GM23248 (cell line): Measurements from ENCODE around the gene PRKAG1. TPM values are rescaled to one million over a fixed set of nuclear protein-coding genes. Genes with fewer than 3 reads are reported as not detected.
A peak's percentile ranks its signal among the peaks of the same experiment; 100 is the strongest.

Experiments used
- DNase-seq: peaks from one replicate; pipeline ENCODE4 v3.0.0-alpha.2; 2015
- H2AFZ ChIP-seq: fragments of 200-600 bp; sonication (generic); 2 replicates; pipeline ENCODE4 v1.6.1; 2016; ENCODE audit warnings: antibody characterized with exemption
- H3F3A ChIP-seq: fragments of 200-600 bp; sonication (generic); 2 replicates; pipeline ENCODE4 v1.6.1; 2016; ENCODE audit warnings: mild to moderate bottlenecking, antibody characterized with exemption, mixed run types; ENCODE audit not compliant: insufficient read depth
- H3K27ac ChIP-seq: fragments of 200-600 bp; sonication (generic); 2 replicates; pipeline ENCODE4 v1.5.1; 2016; ENCODE audit warnings: mild to moderate bottlenecking
- H3K27me3 ChIP-seq: fragments of 200-600 bp; sonication (generic); replicated peaks from 2 replicates; pipeline ENCODE4 v1.6.1; 2016; ENCODE audit warnings: mild to moderate bottlenecking; ENCODE audit not compliant: insufficient read depth
- H3K36me3 ChIP-seq: fragments of 200-600 bp; sonication (generic); 2 replicates; pipeline ENCODE4 v1.6.1; 2016; ENCODE audit warnings: low read depth, mild to moderate bottlenecking
- H3K4me1 ChIP-seq: fragments of 200-600 bp; sonication (generic); 2 replicates; pipeline ENCODE4 v1.6.1; 2016; ENCODE audit warnings: mild to moderate bottlenecking; ENCODE audit not compliant: insufficient read depth
- H3K4me2 ChIP-seq: fragments of 200-600 bp; sonication (generic); one replicate; pipeline ENCODE4 v1.6.1; 2016; ENCODE audit warnings: mild to moderate bottlenecking; ENCODE audit not compliant: unreplicated experiment
- H3K4me3 ChIP-seq: fragments of 200-600 bp; sonication (generic); 2 replicates; pipeline ENCODE4 v1.5.1; 2016; ENCODE audit warnings: mild to moderate bottlenecking
- H3K79me2 ChIP-seq: fragments of 200-600 bp; sonication (generic); 2 replicates; pipeline ENCODE4 v1.6.1; 2016; ENCODE audit warnings: mild to moderate bottlenecking; ENCODE audit not compliant: insufficient read depth
- H3K9ac ChIP-seq: fragments of 200-600 bp; sonication (generic); 2 replicates; pipeline ENCODE4 v1.6.1; 2016; ENCODE audit warnings: mild to moderate bottlenecking
- H3K9me2 ChIP-seq: fragments of 200-600 bp; sonication (generic); 2 replicates; pipeline ENCODE4 v1.6.1; 2016; ENCODE audit warnings: mixed run types, mild to moderate bottlenecking, moderate library complexity; ENCODE audit not compliant: insufficient read depth
- H3K9me3 ChIP-seq: fragments of 200-600 bp; sonication (generic); one replicate; pipeline ENCODE4 v1.6.1; 2017; ENCODE audit warnings: low read depth
- H4K20me1 ChIP-seq: fragments of 200-600 bp; sonication (generic); 2 replicates; pipeline ENCODE4 v1.6.0; 2016; ENCODE audit not compliant: insufficient read depth
- EZH2 ChIP-seq: fragments of 200-600 bp; sonication (generic); IDR thresholded peaks from 2 replicates; pipeline ENCODE4 v1.6.1; 2018; ENCODE audit warnings: antibody characterized with exemption, mild to moderate bottlenecking; ENCODE audit not compliant: insufficient read depth, poor library complexity, severe bottlenecking
- EZH2phosphoT487 ChIP-seq: fragments of 200-600 bp; sonication (generic); IDR thresholded peaks from 2 replicates; pipeline ENCODE4 v1.6.1; 2018; ENCODE audit warnings: antibody characterized with exemption, moderate library complexity, mild to moderate bottlenecking, low read depth; ENCODE audit not compliant: insufficient read depth
- WGBS, 2 experiments: methylation state at CpG; one replicate each; pipeline ENCODE4 v1.1.6; 2015 to 2017; ENCODE audit warnings: low lambda C conversion rate in 2 of 2, low coverage in 1 of 2; ENCODE audit errors: missing lambda C conversion rate in 2 of 2; 5-methylcytosine and 5-hydroxymethylcytosine counted together
- in situ Hi-C: fragments of 300-500 bp; cut with MboI; formaldehyde crosslinking; loops from 2 replicates; pipeline ENCODE4 v1.15.0; 2020
- polyA plus RNA-seq: library from polyadenylated mRNA; unstranded; fragments of >200 nt; fragmentation: Nextera tagmentation; extraction: Ambion mirVana; gene quantifications from 2 replicates; pipeline ENCODE4 v1.2.1, GENCODE V29; 2016
- total RNA-seq: library from RNA; depleted of rRNA; stranded (reverse); fragments of >200 nt; shearing (Covaris generic); gene quantifications from 2 replicates; pipeline ENCODE4 v1.2.3, GENCODE V29; 2014

Gene PRKAG1
- total and polyA plus RNA-seq, 2 experiments from 2014 or later = 62.5 to 91.3 TPM

DNA sequence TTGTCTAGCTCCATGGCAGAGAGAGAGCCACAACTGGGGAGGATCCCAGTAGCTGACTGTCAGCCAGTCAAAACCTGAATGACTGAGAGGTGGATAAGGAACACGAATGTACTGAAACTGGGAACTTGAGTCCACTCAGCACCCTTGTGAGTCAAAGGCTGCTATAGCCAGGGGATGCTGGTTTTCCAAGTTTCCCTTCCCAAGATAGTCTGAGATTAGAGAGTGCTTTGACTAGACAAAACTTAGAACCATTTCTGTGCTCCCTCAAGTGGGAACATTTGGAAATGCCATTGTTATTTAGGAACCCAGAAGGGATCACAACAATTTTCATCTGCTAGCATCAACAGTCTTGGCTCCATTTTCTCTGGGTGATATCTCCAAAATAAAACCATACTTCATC, 4.0 kb downstream of the PRKAG1 start:
- Histone ChIP-seq H3K4me1 (peaks cover 9% of the 10 kb centered on the region), H3K4me2 (no peak overlapping the region), H2AFZ (no peak overlapping the region), H3K79me2 (peaks cover 53% of the 10 kb centered on the region), H3K36me3 (peaks cover 16% of the 10 kb centered on the region), H3K9me3 (no peaks in the 10 kb centered on the region), H3K4me3 (no peak overlapping the region), H3K27ac (no peak overlapping the region), H3K9ac (no peak overlapping the region), H3K27me3 (no peaks in the 10 kb centered on the region), H4K20me1 (no peaks in the 10 kb centered on the region), H3F3A (peaks cover 6% of the 10 kb centered on the region; the same call in 1 of the 2 replicates), H3K9me2 (no peaks in the 10 kb centered on the region)
- in situ Hi-C loops = no loop called here
- TF ChIP-seq EZH2 (no peak), EZH2phosphoT487 (no peak)
- peak; percentile 61 for DNase-seq
- 8 to 13% methylated on average over 1 of the region's 1 CpG for WGBS, 2 experiments

DNA sequence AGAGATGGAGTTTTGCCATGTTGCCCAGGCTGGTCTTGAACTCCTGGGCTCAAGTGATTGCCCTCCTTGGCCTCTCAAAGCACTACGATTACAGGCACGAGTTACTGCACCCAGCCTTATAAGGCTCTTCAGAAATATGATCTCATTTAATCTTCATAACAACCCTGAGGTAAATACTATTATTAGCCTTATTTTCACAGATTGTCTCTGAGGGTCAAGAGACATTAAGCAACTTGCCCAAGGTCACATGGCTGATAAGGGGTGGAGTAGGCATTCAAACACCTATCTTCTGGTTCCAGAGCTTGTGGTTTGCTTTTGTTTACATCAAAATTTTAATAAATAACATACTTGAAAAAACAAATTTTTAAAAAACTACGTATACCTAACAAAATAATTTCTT, 5.1 kb downstream of the PRKAG1 start:
- H3K27me3 ChIP-seq = no peaks in the 10 kb centered on the region
- H3K9me3 ChIP-seq = no peaks in the 10 kb centered on the region
- 94 to 99% methylated on average over 3 of the region's 3 CpGs for WGBS, 2 experiments
- H3K79me2 ChIP-seq = peaks cover 53% of the 10 kb centered on the region
- H3K27ac ChIP-seq = no peak overlapping the region
- H3K9ac ChIP-seq = no peak overlapping the region
- H3K4me3 ChIP-seq = no peak overlapping the region
- peaks cover 19% of the 10 kb centered on the region for H3K36me3 ChIP-seq
- no peak for TF ChIP-seq EZH2
- no peak for TF ChIP-seq EZH2phosphoT487
- H3K9me2 ChIP-seq = no peaks in the 10 kb centered on the region
- no peak overlapping the region for H2AFZ ChIP-seq
- no peak for DNase-seq
- peaks cover 6% of the 10 kb centered on the region for H3K4me1 ChIP-seq
- H4K20me1 ChIP-seq = no peaks in the 10 kb centered on the region
- H3K4me2 ChIP-seq = no peak overlapping the region
- no peaks in the 10 kb centered on the region for H3F3A ChIP-seq
- in situ Hi-C loops = no loop called here

DNA sequence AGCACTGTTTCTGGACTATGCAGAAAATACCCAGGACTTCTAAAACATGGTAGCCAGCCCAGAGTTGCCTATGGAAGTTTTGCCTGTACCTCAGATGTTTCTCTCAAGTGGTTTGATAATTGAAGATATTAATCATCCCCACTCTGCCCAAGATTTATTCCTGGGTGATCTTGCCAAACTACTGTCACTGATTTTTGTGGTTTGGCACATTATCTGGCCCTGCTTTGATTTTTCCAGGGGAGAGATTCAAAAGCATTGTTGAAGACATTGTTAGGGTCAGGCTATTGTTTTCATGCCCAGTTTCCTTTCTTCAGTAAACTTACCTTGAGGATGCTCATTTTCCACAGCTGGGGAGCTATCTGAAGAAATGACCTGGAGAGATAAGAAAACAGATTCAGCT, 5.8 kb downstream of the PRKAG1 start:
- H3K4me2 ChIP-seq = no peak overlapping the region
- no peak overlapping the region for H2AFZ ChIP-seq
- no peak for TF ChIP-seq EZH2phosphoT487
- TF ChIP-seq EZH2 = no peak
- H3K27ac ChIP-seq = no peak overlapping the region
- H4K20me1 ChIP-seq = no peaks in the 10 kb centered on the region
- in situ Hi-C loops = no loop called here
- peaks cover 20% of the 10 kb centered on the region for H3K36me3 ChIP-seq
- H3K9me2 ChIP-seq = no peaks in the 10 kb centered on the region
- H3K9ac ChIP-seq = no peak overlapping the region
- H3K4me1 ChIP-seq = peaks cover 6% of the 10 kb centered on the region
- no peak for DNase-seq
- no peak overlapping the region for H3K4me3 ChIP-seq
- no peaks in the 10 kb centered on the region for H3K9me3 ChIP-seq
- no peaks in the 10 kb centered on the region for H3F3A ChIP-seq
- H3K27me3 ChIP-seq = no peaks in the 10 kb centered on the region
- peaks cover 50% of the 10 kb centered on the region for H3K79me2 ChIP-seq

DNA sequence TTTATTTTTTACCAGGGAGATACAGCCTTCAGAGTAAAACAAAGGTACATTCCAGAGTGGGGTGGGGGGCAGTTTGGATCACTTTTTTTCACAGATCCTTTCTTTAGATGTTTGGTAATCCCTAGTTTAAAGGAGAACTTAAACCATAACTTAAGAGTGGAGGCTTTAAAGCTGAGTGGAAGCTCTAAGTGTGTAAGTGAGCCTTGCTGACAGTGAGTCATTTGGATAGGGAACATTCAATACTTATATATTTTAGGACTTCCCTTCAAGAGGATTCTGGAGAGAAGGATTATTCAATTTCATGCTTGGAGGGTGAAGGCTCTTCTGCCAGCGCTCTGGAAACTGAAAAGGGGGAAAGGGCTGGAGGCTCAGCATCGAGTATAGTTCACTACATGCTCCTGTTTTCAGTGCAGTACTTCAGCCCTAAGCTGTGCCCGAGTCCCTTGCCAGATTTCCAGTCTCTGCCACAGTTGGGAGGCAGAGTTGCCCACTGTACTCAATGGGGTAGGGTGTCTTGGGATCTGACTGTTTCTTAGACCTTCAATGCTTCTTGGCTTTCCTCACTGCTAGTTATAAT, 8.4 kb downstream of the PRKAG1 start:
- in situ Hi-C loops = no loop called here
- H2AFZ ChIP-seq = no peak overlapping the region
- H3K4me3 ChIP-seq = no peak overlapping the region
- WGBS, 2 experiments = 81 to 90% methylated on average over 3 of the region's 3 CpGs
- H3K9ac ChIP-seq = no peak overlapping the region
- H3K4me2 ChIP-seq = no peak overlapping the region
- H3K79me2 ChIP-seq = peaks cover 24% of the 10 kb centered on the region
- DNase-seq = no peak
- H3K9me2 ChIP-seq = no peaks in the 10 kb centered on the region
- H4K20me1 ChIP-seq = no peaks in the 10 kb centered on the region
- no peak overlapping the region for H3K27ac ChIP-seq
- H3K36me3 ChIP-seq = peaks cover 29% of the 10 kb centered on the region
- TF ChIP-seq EZH2phosphoT487 (no peak), EZH2 (no peak)
- H3K9me3 ChIP-seq = no peaks in the 10 kb centered on the region
- no peaks in the 10 kb centered on the region for H3K4me1 ChIP-seq
- no peaks in the 10 kb centered on the region for H3K27me3 ChIP-seq
- H3F3A ChIP-seq = no peaks in the 10 kb centered on the region

- Histone ChIP-seq H3K9me2 (no peaks in the 10 kb centered on the region), H3K9ac (no peak overlapping the region), H3K4me2 (no peak overlapping the region), H3F3A (no peaks in the 10 kb centered on the region), H2AFZ (no peak overlapping the region), H3K9me3 (no peaks in the 10 kb centered on the region), H3K36me3 (peaks cover 34% of the 10 kb centered on the region), H3K27me3 (no peaks in the 10 kb centered on the region), H3K27ac (no peak overlapping the region), H3K4me1 (no peaks in the 10 kb centered on the region), H3K79me2 (peaks cover 12% of the 10 kb centered on the region), H3K4me3 (no peak overlapping the region), H4K20me1 (no peaks in the 10 kb centered on the region)
- no peak for TF ChIP-seq EZH2
- no peak for TF ChIP-seq EZH2phosphoT487
- 100% methylated on average over 1 of the region's 1 CpG for WGBS, 2 experiments
- in situ Hi-C loops = no loop called here
- DNase-seq = no peak
Observed at GRCh38 chr12:49008943-49009342, 9.6 kb downstream of the PRKAG1 start.
